Mesenchymal stem cell (in vitro differentiated cells and primary cell): ENCODE data around the gene ATP9B.

Source experiments
- DNase-seq: peaks from one replicate; pipeline ENCODE4 v3.0.0-alpha.2; 2013
- H2AFZ ChIP-seq: one replicate; pipeline ENCODE4 v1.6.1; 2013; ENCODE audit warnings: low read depth, mild to moderate bottlenecking, control low read depth, inconsistent platforms, low read length, moderate library complexity
- H2AK5ac ChIP-seq: 2 replicates; pipeline ENCODE4 v1.6.1; 2013; ENCODE audit warnings: low read length, moderate library complexity, mild to moderate bottlenecking, inconsistent platforms; ENCODE audit not compliant: severe bottlenecking
- H2BK120ac ChIP-seq: one replicate; pipeline ENCODE4 v1.6.1; 2013; ENCODE audit warnings: low read depth, mild to moderate bottlenecking, inconsistent platforms, low read length, moderate library complexity
- H2BK12ac ChIP-seq, 2 experiments: one replicate each; pipeline ENCODE4 v1.6.1; 2013; ENCODE audit warnings: inconsistent platforms in 2 of 2, low read length in 2 of 2, mild to moderate bottlenecking in 2 of 2, moderate library complexity in 2 of 2, control low read depth in 1 of 2
- H2BK15ac ChIP-seq: one replicate; pipeline ENCODE4 v1.6.1; 2013; ENCODE audit warnings: mild to moderate bottlenecking, low read depth, inconsistent platforms; ENCODE audit not compliant: poor library complexity, severe bottlenecking
- H2BK5ac ChIP-seq: 2 replicates; pipeline ENCODE4 v1.6.1; 2013; ENCODE audit warnings: low read depth, mild to moderate bottlenecking, low read length, control low read depth, inconsistent platforms; ENCODE audit not compliant: poor library complexity, severe bottlenecking
- H3K14ac ChIP-seq, 2 experiments: one replicate each; pipeline ENCODE4 v1.6.1; 2013; ENCODE audit warnings: inconsistent platforms in 2 of 2, low read length in 2 of 2, control low read depth in 1 of 2, mild to moderate bottlenecking in 1 of 2, moderate library complexity in 1 of 2
- H3K18ac ChIP-seq, 2 experiments: one replicate each; pipeline ENCODE4 v1.6.1; 2013; ENCODE audit warnings: inconsistent platforms in 2 of 2, low read length in 2 of 2, control low read depth in 1 of 2, low read depth in 1 of 2, mild to moderate bottlenecking in 1 of 2
- H3K23ac ChIP-seq, 2 experiments: one replicate each; pipeline ENCODE4 v1.6.1; 2013; ENCODE audit warnings: inconsistent platforms in 2 of 2, low read length in 2 of 2, mild to moderate bottlenecking in 2 of 2, moderate library complexity in 2 of 2, control low read depth in 1 of 2
- H3K27ac ChIP-seq: 2 replicates; pipeline ENCODE4 v1.5.1; 2013; ENCODE audit warnings: mild to moderate bottlenecking, moderate library complexity, low read length, control low read depth, inconsistent platforms; ENCODE audit not compliant: poor library complexity, severe bottlenecking
- H3K27me3 ChIP-seq, 2 experiments: 2 replicates each; pipeline versions ENCODE4 v1.6.1 to v1.7.0; 2013; ENCODE audit warnings: low read length in 2 of 2, mild to moderate bottlenecking in 2 of 2, moderate library complexity in 2 of 2, control low read depth in 1 of 2, inconsistent platforms in 1 of 2; ENCODE audit not compliant: control insufficient read depth in 1 of 2, insufficient read depth in 1 of 2
- H3K36me3 ChIP-seq, 2 experiments: 2 replicates each; pipeline versions ENCODE4 v1.6.1 to v1.7.0; 2013; ENCODE audit warnings: low read length in 2 of 2, control low read depth in 1 of 2, inconsistent platforms in 1 of 2, low read depth in 1 of 2, mild to moderate bottlenecking in 1 of 2; ENCODE audit not compliant: insufficient read depth in 2 of 2, control insufficient read depth in 1 of 2
- H3K4ac ChIP-seq, 2 experiments: one replicate each; pipeline ENCODE4 v1.6.1; 2013; ENCODE audit warnings: inconsistent platforms in 2 of 2, low read length in 2 of 2, mild to moderate bottlenecking in 2 of 2, moderate library complexity in 2 of 2, control low read depth in 1 of 2, low read depth in 1 of 2
- H3K4me1 ChIP-seq: 2 replicates; pipeline ENCODE4 v1.6.1; 2013; ENCODE audit warnings: low read depth, low read length, control low read depth; ENCODE audit not compliant: control insufficient read depth, insufficient read depth
- H3K4me2 ChIP-seq: 2 replicates; pipeline ENCODE4 v1.6.1; 2013; ENCODE audit warnings: low read length, mild to moderate bottlenecking, inconsistent platforms; ENCODE audit not compliant: poor library complexity, severe bottlenecking
- H3K4me3 ChIP-seq, 2 experiments: 2 replicates each; pipeline versions ENCODE4 v1.5.1 to v1.7.0; 2013; ENCODE audit warnings: low read length in 2 of 2, mild to moderate bottlenecking in 2 of 2, control low read depth in 1 of 2, low read depth in 1 of 2; ENCODE audit not compliant: insufficient read depth in 1 of 2
- H3K79me1 ChIP-seq: replicated peaks from 2 replicates; pipeline ENCODE4 v1.6.1; 2013; ENCODE audit warnings: mild to moderate bottlenecking, control low read depth, low read length, inconsistent platforms; ENCODE audit not compliant: poor library complexity, severe bottlenecking
- H3K9ac ChIP-seq: 2 replicates; pipeline ENCODE4 v1.7.0; 2013; ENCODE audit warnings: mild to moderate bottlenecking, low read length, moderate library complexity
- H3K9me3 ChIP-seq: 2 replicates; pipeline ENCODE4 v1.7.0; 2013; ENCODE audit warnings: mild to moderate bottlenecking, low read length; ENCODE audit not compliant: control insufficient read depth
- H4K8ac ChIP-seq: one replicate; pipeline ENCODE4 v1.6.1; 2013; ENCODE audit warnings: inconsistent platforms, mild to moderate bottlenecking, low read length, moderate library complexity
- H4K91ac ChIP-seq: one replicate; pipeline ENCODE4 v1.6.1; 2013; ENCODE audit warnings: mild to moderate bottlenecking, low read length, inconsistent platforms
- WGBS: methylation state at CpG from one replicate; pipeline ENCODE4 v1.1.7; 2013; ENCODE audit warnings: mixed read lengths; 5-methylcytosine and 5-hydroxymethylcytosine counted together

ATP9B gene

GRCh38 chr18:79064228-79064627 is 5.0 kb upstream of the ATP9B start:
- H3K36me3 ChIP-seq: peaks cover 0 to 2% of the 10 kb centered on the region in 2 experiments
- H2BK15ac ChIP-seq: no peak overlapping the region
- 91% methylated on average over 4 of the region's 5 CpGs for WGBS
- H3K27ac ChIP-seq: no peak overlapping the region
- no peak overlapping the region for H3K23ac ChIP-seq
- H3K4me1 ChIP-seq: peaks cover 6% of the 10 kb centered on the region
- no peak overlapping the region for H2AFZ ChIP-seq
- H3K79me1 ChIP-seq: no peaks in the 10 kb centered on the region
- H3K14ac ChIP-seq: no peak overlapping the region
- H4K8ac ChIP-seq: no peak overlapping the region
- H3K18ac ChIP-seq: no peak overlapping the region
- H3K4me2 ChIP-seq: no peak overlapping the region
- H3K9me3 ChIP-seq: no peaks in the 10 kb centered on the region
- no peak overlapping the region for H3K4ac ChIP-seq
- no peaks in the 10 kb centered on the region for H3K27me3 ChIP-seq
- no peak overlapping the region for H2AK5ac ChIP-seq
- H2BK12ac ChIP-seq: no peak overlapping the region
- no peak overlapping the region for H2BK120ac ChIP-seq
- DNase-seq: no peak
- H3K9ac ChIP-seq: no peak overlapping the region
- H2BK5ac ChIP-seq: no peak overlapping the region
- no peak overlapping the region for H3K4me3 ChIP-seq
- H4K91ac ChIP-seq: no peak overlapping the region

DNA sequence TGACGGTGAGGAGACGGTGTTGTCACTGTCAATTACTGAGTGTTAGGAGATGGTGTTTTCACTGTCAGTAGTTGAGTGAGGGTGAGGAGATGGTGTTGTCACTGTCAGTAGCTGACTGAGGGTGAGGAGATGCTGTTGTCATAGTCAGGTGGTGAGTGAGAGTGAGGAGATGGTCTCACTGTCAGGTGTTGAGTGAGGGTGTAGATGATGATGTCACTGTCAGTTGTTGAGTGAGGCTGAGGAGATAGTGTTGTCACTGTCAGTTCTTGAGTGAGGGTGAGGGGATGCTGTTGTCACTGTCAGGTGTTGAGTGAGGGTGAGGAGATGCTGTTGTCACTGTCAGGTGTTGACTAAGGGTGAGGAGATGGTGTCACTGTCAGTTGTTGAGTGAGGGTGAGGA is 3.4 kb upstream of the ATP9B start:
- peaks cover 2% of the 10 kb centered on the region for H3K79me1 ChIP-seq
- H3K18ac ChIP-seq: no peak overlapping the region
- H3K27ac ChIP-seq: no peak overlapping the region
- H2AK5ac ChIP-seq: no peak overlapping the region
- DNase-seq: no peak
- no peak overlapping the region for H3K4me2 ChIP-seq
- H3K4ac ChIP-seq: no peak overlapping the region
- H2BK15ac ChIP-seq: no peak overlapping the region
- H2BK120ac ChIP-seq: no peak overlapping the region
- no peaks in the 10 kb centered on the region for H3K27me3 ChIP-seq
- no peak overlapping the region for H3K4me3 ChIP-seq
- H3K36me3 ChIP-seq: peaks cover 0 to 2% of the 10 kb centered on the region in 2 experiments
- H2BK5ac ChIP-seq: no peak overlapping the region
- H2BK12ac ChIP-seq: no peak overlapping the region
- H4K91ac ChIP-seq: no peak overlapping the region
- H4K8ac ChIP-seq: no peak overlapping the region
- no peak overlapping the region for H2AFZ ChIP-seq
- no peaks in the 10 kb centered on the region for H3K9me3 ChIP-seq
- WGBS: 94% methylated on average over 2 of the region's 2 CpGs
- no peak overlapping the region for H3K23ac ChIP-seq
- no peak overlapping the region for H3K9ac ChIP-seq
- H3K14ac ChIP-seq: no peak overlapping the region
- peaks cover 6% of the 10 kb centered on the region for H3K4me1 ChIP-seq

DNA sequence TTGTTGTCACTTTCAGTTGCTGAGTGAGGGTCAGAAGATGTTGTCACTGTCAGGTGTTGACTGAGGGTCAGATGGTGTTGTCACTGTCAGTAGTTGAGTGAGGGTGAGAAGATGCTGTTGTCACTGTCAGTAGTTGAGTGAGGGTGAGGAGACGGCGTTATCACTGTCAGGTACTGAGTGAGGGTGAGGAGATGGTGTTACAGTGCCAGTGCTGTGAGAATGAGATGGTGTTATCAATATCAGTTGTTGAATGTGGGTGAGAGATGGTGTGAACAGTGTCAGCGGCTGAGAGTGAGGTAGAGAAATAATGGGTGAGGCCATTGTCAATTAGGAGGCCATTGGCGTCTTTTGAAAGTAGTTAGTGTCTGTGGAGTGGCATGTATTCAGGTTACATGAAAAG is 1.6 kb upstream of the ATP9B start:
- H3K9ac ChIP-seq: no peak overlapping the region
- H3K4me2 ChIP-seq: no peak overlapping the region
- peaks cover 5% of the 10 kb centered on the region for H3K79me1 ChIP-seq
- no peak overlapping the region for H3K23ac ChIP-seq
- H4K91ac ChIP-seq: no peak overlapping the region
- H3K18ac ChIP-seq: no peak overlapping the region
- H3K27ac ChIP-seq: no peak overlapping the region
- no peak for DNase-seq
- H3K9me3 ChIP-seq: no peaks in the 10 kb centered on the region
- no peak overlapping the region for H4K8ac ChIP-seq
- 97% methylated on average over 3 of the region's 4 CpGs for WGBS
- H3K27me3 ChIP-seq: no peaks in the 10 kb centered on the region
- no peak overlapping the region for H3K14ac ChIP-seq
- peaks cover 6% of the 10 kb centered on the region for H3K4me1 ChIP-seq
- H3K36me3 ChIP-seq: peaks cover 0 to 3% of the 10 kb centered on the region in 2 experiments
- H2AK5ac ChIP-seq: no peak overlapping the region
- no peak overlapping the region for H2BK12ac ChIP-seq
- H3K4ac ChIP-seq: no peak overlapping the region
- H2AFZ ChIP-seq: no peak overlapping the region
- H3K4me3 ChIP-seq: no peak overlapping the region
- H2BK15ac ChIP-seq: no peak overlapping the region
- no peak overlapping the region for H2BK120ac ChIP-seq
- H2BK5ac ChIP-seq: no peak overlapping the region

GRCh38 chr18:79068341-79068936 is 755 bp upstream of the ATP9B start:
- Histone ChIP-seq H2AFZ (peak overlapping the region; percentile 97), H3K4ac (peak overlapping the region; percentile 86 to 99), H2BK120ac (peak overlapping the region; percentile 86), H3K36me3 (peaks cover 0 to 10% of the 10 kb centered on the region in 2 experiments), H3K9me3 (no peaks in the 10 kb centered on the region), H4K8ac (peak overlapping the region; percentile 100), H2AK5ac (no peak overlapping the region), H2BK5ac (no peak overlapping the region), H3K27ac (peak overlapping the region; percentile 18), H3K79me1 (peaks cover 5% of the 10 kb centered on the region), H3K4me1 (peaks cover 6% of the 10 kb centered on the region), H3K4me3 (peak overlapping the region; percentile 81 to 98), H2BK12ac (no peak overlapping the region), H3K23ac (no peak overlapping the region), H3K14ac (peak overlapping the region in 1 of 2 experiments; percentile 36), H4K91ac (peak overlapping the region; percentile 98), H3K18ac (peak overlapping the region; percentile 92), H3K4me2 (peak overlapping the region; percentile 39), H3K9ac (peak overlapping the region; percentile 68), H2BK15ac (peak overlapping the region; percentile 95), H3K27me3 (no peaks in the 10 kb centered on the region)
- 51% methylated on average over 44 of the region's 49 CpGs for WGBS
- peak; percentile 12 for DNase-seq
